H1 (cell line): Measurements from ENCODE around the gene CFAP97. TPM values are rescaled to one million over a fixed set of nuclear protein-coding genes. Genes with fewer than 3 reads are reported as not detected.

Source experiments
- CTCF ChIA-PET: fragments of 300-600 bp; sonication (Branson Sonifier 250); formaldehyde crosslinking; loops from one replicate; lab custom pipeline; 2021; ENCODE audit not compliant: partially characterized antibody; lab: Charles Lee
- POLR2A ChIA-PET: fragments of 300-600 bp; sonication (Branson Sonifier 250); formaldehyde crosslinking; loops from one replicate; lab custom pipeline; 2021; ENCODE audit warnings: inconsistent platforms; ENCODE audit not compliant: partially characterized antibody; lab: Charles Lee
- DNase-seq, 2 experiments: peaks; one replicate each; pipeline versions ENCODE4 v3.0.0 to v3.0.0-alpha.2; 2010 to 2022; ENCODE audit warnings: low spot score in 2 of 2, low read depth in 1 of 2, mixed read lengths in 1 of 2
- FAIRE-seq: peaks from 2 replicates; lab custom pipeline; 2011; peaks lifted over from hg19 to GRCh38; lab: Jason Lieb, UNC
- H2AFZ ChIP-seq: 2 replicates; pipeline ENCODE4 v1.8.1; 2012; ENCODE audit warnings: low read length, inconsistent platforms
- H2AK5ac ChIP-seq: 2 replicates; pipeline ENCODE4 v1.6.1; 2013; ENCODE audit warnings: low read depth, low read length
- H2BK120ac ChIP-seq: replicated peaks from 2 replicates; pipeline ENCODE3; 2013; ENCODE audit warnings: low read depth, low read length, inconsistent platforms
- H2BK12ac ChIP-seq: 2 replicates; pipeline ENCODE4 v1.6.1; 2013; ENCODE audit warnings: low read depth, low read length
- H2BK15ac ChIP-seq: 2 replicates; pipeline ENCODE4 v1.6.1; 2013; ENCODE audit warnings: low read length
- H2BK20ac ChIP-seq: 2 replicates; pipeline ENCODE4 v1.6.1; 2013; ENCODE audit warnings: low read length
- H2BK5ac ChIP-seq: 2 replicates; pipeline ENCODE4 v1.6.1; 2013; ENCODE audit warnings: low read depth, low read length
- H3K14ac ChIP-seq: 2 replicates; pipeline ENCODE4 v1.6.1; 2013; ENCODE audit warnings: inconsistent platforms; ENCODE audit not compliant: insufficient read length
- H3K18ac ChIP-seq: 2 replicates; pipeline ENCODE4 v1.6.1; 2013; ENCODE audit warnings: low read length; ENCODE audit errors: extremely low read depth
- H3K23ac ChIP-seq: 2 replicates; pipeline ENCODE4 v1.6.1; 2013; ENCODE audit warnings: inconsistent platforms; ENCODE audit not compliant: insufficient read length
- H3K23me2 ChIP-seq: 2 replicates; pipeline ENCODE4 v1.6.1; 2013; ENCODE audit warnings: low read depth, low read length
- H3K27ac ChIP-seq: 2 replicates; pipeline ENCODE4 v1.6.1; 2011; ENCODE audit warnings: low read depth, low read length, inconsistent platforms
- H3K27me3 ChIP-seq, 4 experiments: replicated peaks in 1 of 4; 1 replicate in 1 of 4; 2 replicates in 3 of 4; pipeline versions ENCODE4 v1.6.1 to v1.8.1; 2011 to 2013; ENCODE audit warnings: low read length in 3 of 4, mild to moderate bottlenecking in 3 of 4, inconsistent platforms in 2 of 4, mixed read lengths in 2 of 4, moderate library complexity in 1 of 4; ENCODE audit not compliant: control insufficient read depth in 3 of 4, insufficient read depth in 3 of 4; ENCODE audit errors: extremely low read depth in 1 of 4
- H3K36me3 ChIP-seq, 4 experiments: 2 replicates each; pipeline versions ENCODE4 v1.6.1 to v1.8.1; 2011 to 2013; ENCODE audit warnings: mild to moderate bottlenecking in 4 of 4, low read length in 3 of 4, moderate library complexity in 2 of 4, control low read depth in 1 of 4, inconsistent platforms in 1 of 4; ENCODE audit not compliant: insufficient read depth in 4 of 4, control insufficient read depth in 2 of 4
- H3K4ac ChIP-seq: replicated peaks from 2 replicates; pipeline ENCODE3; 2013; ENCODE audit warnings: low read length, low read depth, mixed read lengths, inconsistent platforms; ENCODE audit not compliant: insufficient read length
- H3K4me1 ChIP-seq, 4 experiments: replicated peaks in 1 of 4; 1 replicate in 1 of 4; 2 replicates in 3 of 4; pipeline versions ENCODE4 v1.6.1 to v1.8.1; 2011 to 2013; ENCODE audit warnings: low read length in 3 of 4, inconsistent platforms in 2 of 4, mixed read lengths in 1 of 4; ENCODE audit not compliant: insufficient read depth in 4 of 4, control insufficient read depth in 3 of 4
- H3K4me2 ChIP-seq, 2 experiments: 2 replicates each; pipeline versions ENCODE4 v1.6.1 to v1.8.1; 2011 to 2013; ENCODE audit warnings: low read depth in 2 of 2, low read length in 2 of 2, control low read depth in 1 of 2, inconsistent platforms in 1 of 2, mild to moderate bottlenecking in 1 of 2; ENCODE audit not compliant: insufficient read depth in 1 of 2
- H3K4me3 ChIP-seq, 4 experiments: fragments of 200-600, 300-600 bp in 1 of 4; sonication (generic), shearing (Covaris generic), sonication (Bioruptor Twin) in 1 of 4; 2 replicates each; pipeline versions ENCODE4 v1.5.1 to v1.8.1; 2011 to 2016; ENCODE audit warnings: low read length in 4 of 4, low read depth in 3 of 4, control low read depth in 2 of 4, inconsistent platforms in 2 of 4, mild to moderate bottlenecking in 2 of 4, mixed read lengths in 1 of 4, moderate library complexity in 1 of 4; ENCODE audit not compliant: insufficient read depth in 2 of 4; ENCODE audit errors: extremely low read depth in 1 of 4
- H3K56ac ChIP-seq: replicated peaks from 2 replicates; pipeline ENCODE3; 2013; ENCODE audit warnings: low read depth, mild to moderate bottlenecking, mixed read lengths, low read length, inconsistent platforms; ENCODE audit not compliant: insufficient read length
- H3K79me1 ChIP-seq: 2 replicates; pipeline ENCODE4 v1.6.1; 2013; ENCODE audit warnings: low read depth, low read length, control low read depth
- H3K79me2 ChIP-seq, 2 experiments: 2 replicates each; pipeline versions ENCODE4 v1.6.1 to v1.8.1; 2012 to 2013; ENCODE audit warnings: low read length in 2 of 2, mild to moderate bottlenecking in 2 of 2, inconsistent platforms in 1 of 2; ENCODE audit not compliant: insufficient read depth in 2 of 2, control insufficient read depth in 1 of 2
- H3K9ac ChIP-seq, 4 experiments: replicated peaks in 1 of 4; 1 replicate in 1 of 4; 2 replicates in 3 of 4; pipeline versions ENCODE4 v1.6.1 to v1.8.1; 2011 to 2013; ENCODE audit warnings: low read depth in 3 of 4, low read length in 3 of 4, control low read depth in 2 of 4, mild to moderate bottlenecking in 2 of 4, moderate library complexity in 2 of 4, inconsistent platforms in 1 of 4; ENCODE audit errors: extremely low read depth in 1 of 4
- H3K9me3 ChIP-seq, 2 experiments: 2 replicates each; pipeline versions ENCODE4 v1.6.1 to v1.8.1; 2012 to 2013; ENCODE audit warnings: mild to moderate bottlenecking in 2 of 2, moderate library complexity in 2 of 2, control low read depth in 1 of 2, inconsistent platforms in 1 of 2, low read depth in 1 of 2, low read length in 1 of 2, mixed read lengths in 1 of 2; ENCODE audit not compliant: insufficient read depth in 2 of 2
- H4K20me1 ChIP-seq, 2 experiments: replicated peaks in 1 of 2; 2 replicates each; pipeline versions ENCODE3 to v1.8.1; 2011 to 2013; ENCODE audit warnings: inconsistent platforms in 2 of 2, low read length in 2 of 2, mild to moderate bottlenecking in 1 of 2; ENCODE audit not compliant: insufficient read depth in 2 of 2, control insufficient read depth in 1 of 2
- H4K5ac ChIP-seq: 2 replicates; pipeline ENCODE4 v1.6.1; 2013; ENCODE audit warnings: low read length, low read depth, mixed read lengths, inconsistent platforms; ENCODE audit not compliant: insufficient read length
- H4K8ac ChIP-seq: 2 replicates; pipeline ENCODE4 v1.8.0; 2013; ENCODE audit warnings: mild to moderate bottlenecking, moderate library complexity, low read length, inconsistent platforms; ENCODE audit not compliant: insufficient read depth; ENCODE audit errors: extremely low read depth
- H4K91ac ChIP-seq: replicated peaks from 2 replicates; pipeline ENCODE3; 2013; ENCODE audit warnings: low read length, mixed read lengths, inconsistent platforms; ENCODE audit not compliant: insufficient read length
- ASH2L ChIP-seq: fragments of 200-600, 300-600 bp; sonication (generic); IDR thresholded peaks from one replicate; pipeline ENCODE4 v1.7.1; 2017; ENCODE audit warnings: low read length
- CHD1 ChIP-seq: IDR thresholded peaks from 2 replicates; pipeline ENCODE4 v1.6.1; 2012; ENCODE audit warnings: low read depth, low read length, improper control_type of control experiment
- CREB1 ChIP-seq: IDR thresholded peaks from 2 replicates; pipeline ENCODE4 v1.6.1; 2012; ENCODE audit warnings: inconsistent platforms
- EZH2 ChIP-seq: fragments of 200-600 bp; sonication (generic); IDR thresholded peaks from 2 replicates; pipeline ENCODE4 v1.7.1; 2012; ENCODE audit warnings: low read depth, mild to moderate bottlenecking, moderate library complexity, low read length, inconsistent platforms; ENCODE audit not compliant: severe bottlenecking
- FOSL1 ChIP-seq: IDR thresholded peaks from 2 replicates; pipeline ENCODE4 v1.6.1; 2011; ENCODE audit warnings: mild to moderate bottlenecking, low read depth, low read length, moderate library complexity; ENCODE audit not compliant: insufficient read depth
- GTF2F1 ChIP-seq: IDR thresholded peaks from 2 replicates; pipeline ENCODE4 v1.6.1; 2012; ENCODE audit warnings: low read depth, low read length, improper control_type of control experiment, borderline replicate concordance
- KDM5A ChIP-seq: fragments of 200-600 bp; IDR thresholded peaks from 2 replicates; pipeline ENCODE4 v1.7.1; 2012; ENCODE audit warnings: mild to moderate bottlenecking, low read length, inconsistent platforms, mixed read lengths
- SIRT6 ChIP-seq: IDR thresholded peaks from one replicate; pipeline ENCODE4 v1.7.1; 2012; ENCODE audit warnings: low read length, inconsistent platforms
- SP4 ChIP-seq: IDR thresholded peaks from 2 replicates; pipeline ENCODE4 v1.6.1; 2012; ENCODE audit warnings: low read length, inconsistent platforms
- ZNF274 ChIP-seq: IDR thresholded peaks from 2 replicates; pipeline ENCODE4 v1.7.0; 2012; ENCODE audit warnings: low read length, borderline replicate concordance; ENCODE audit errors: extremely low read depth
- WGBS, 2 experiments: shearing (Covaris generic) in 1 of 2; methylation state at CpG; one replicate each; pipeline versions ENCODE4 v1.1.6 to v1.1.7; 2013 to 2015; ENCODE audit warnings: low lambda C conversion rate in 2 of 2, mixed read lengths in 2 of 2, inconsistent platforms in 1 of 2, low coverage in 1 of 2, missing lambda C conversion rate in 1 of 2; ENCODE audit not compliant: insufficient replicate concordance in 2 of 2, insufficient coverage in 1 of 2, insufficient read length in 1 of 2; ENCODE audit errors: extremely low coverage in 1 of 2, missing lambda C conversion rate in 1 of 2; 5-methylcytosine and 5-hydroxymethylcytosine counted together
- polyA plus RNA-seq, 7 experiments: library from polyadenylated mRNA; depleted of rRNA in 3 of 7; stranded (reverse) in 5 of 7; unstranded in 2 of 7; fragments of >200 nt in 5 of 7; fragments of 200-250 nt in 2 of 7; gene quantifications; 1 replicate in 5 of 7; 2 replicates in 1 of 7; 4 replicates in 1 of 7; pipeline versions ENCODE4 v1.2.1 to v1.2.3, GENCODE V29; 2011 to 2013; ENCODE audit warnings: missing spikeins in 2 of 7, mixed read lengths in 2 of 7
- total RNA-seq: library from RNA; stranded (reverse); fragmentation: NEBNext Ultra II Directional; extraction: Animal tissue kit (Norgen Biotek cat#: 25700); gene quantifications from 2 replicates; pipeline ENCODE4 v1.2.1, GENCODE V29; 2021
- TF ChIP-seq, protein P1 (sequence below): IDR thresholded peaks from 2 replicates; pipeline ENCODE4 v1.6.1; 2012; ENCODE audit warnings: inconsistent platforms

Gene CFAP97
- total and polyA plus RNA-seq, 2 of the 8 experiments (the other 6 are each of a cell fraction or from before 2014, with no cell fraction given): 9.2 to 40.4 TPM

DNA sequence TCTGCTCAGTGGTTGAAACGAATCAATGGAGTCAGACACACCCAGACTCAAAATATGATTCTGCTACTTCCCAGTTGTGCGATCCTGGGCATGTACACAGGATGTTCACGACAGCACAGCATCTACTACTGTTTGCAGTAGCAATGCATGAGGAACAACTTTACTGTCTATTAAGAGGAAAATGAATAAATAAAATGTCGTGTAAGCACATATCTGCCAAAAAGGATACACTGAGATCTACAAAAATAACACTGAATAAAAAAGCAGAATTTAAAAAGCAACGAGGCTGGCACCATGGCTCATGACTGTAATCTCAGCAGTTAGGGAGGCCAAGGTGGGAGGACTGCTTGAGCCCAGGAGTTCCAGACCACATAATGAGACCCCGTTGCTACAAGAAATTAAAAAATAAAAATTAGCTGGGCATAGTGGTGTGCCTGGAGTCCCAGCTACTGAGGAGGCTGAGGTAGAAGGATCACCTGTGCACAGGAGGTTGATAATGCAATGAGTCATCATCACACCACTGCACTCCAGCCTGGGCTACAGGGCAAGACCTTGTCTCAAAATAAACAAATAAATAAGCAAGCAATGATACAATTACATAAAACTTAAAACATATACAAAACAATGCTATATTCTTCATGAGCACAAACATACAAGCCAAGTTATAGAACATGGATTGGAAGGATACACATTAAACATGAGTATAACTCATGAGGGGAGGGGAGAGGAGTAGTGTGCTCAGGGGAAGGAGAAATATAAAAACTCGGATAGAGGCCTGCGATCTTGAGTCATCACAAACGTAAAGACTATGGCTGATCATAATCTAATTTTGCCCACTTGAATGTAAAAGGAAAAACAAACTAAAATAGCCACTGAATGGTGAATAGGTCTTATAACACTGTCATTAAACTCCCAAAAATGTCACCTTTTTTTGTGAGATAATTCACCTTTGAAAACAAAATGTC lies 8.6 kb downstream of the CFAP97 start:
- H2BK20ac ChIP-seq: no peak overlapping the region
- H4K91ac ChIP-seq: no peak overlapping the region
- no peaks in the 10 kb centered on the region for H3K4me1 ChIP-seq
- H3K23ac ChIP-seq: no peak overlapping the region
- no peak overlapping the region for H4K8ac ChIP-seq
- CTCF ChIA-PET: interaction anchor here (1.0 to 7.8 kb wide), 3 partner anchors 11 to 156 kb away, joined by 3 to 55 read pairs (median 3); no protein-coding TSS in a partner anchor
- H2BK5ac ChIP-seq: no peak overlapping the region
- H3K27me3 ChIP-seq: no peaks in the 10 kb centered on the region
- no peaks in the 10 kb centered on the region for H3K9me3 ChIP-seq
- no peak overlapping the region for H3K4me2 ChIP-seq
- H3K36me3 ChIP-seq: peaks cover 0 to 6% (median 3%) of the 10 kb centered on the region in 4 experiments; a peak in 4 of 8 replicates
- 92% methylated on average over 9 of the region's 9 CpGs; no CpG with 5 or more reads in 1 of the 2 experiments for WGBS, 2 experiments
- H3K56ac ChIP-seq: no peak overlapping the region
- H4K5ac ChIP-seq: no peak overlapping the region
- H2AK5ac ChIP-seq: no peak overlapping the region
- H3K4me3 ChIP-seq: no peak overlapping the region
- no peak overlapping the region for H2BK15ac ChIP-seq
- no peak overlapping the region for H2BK12ac ChIP-seq
- POLR2A ChIA-PET: no interaction called here
- H3K79me1 ChIP-seq: peaks cover 3% of the 10 kb centered on the region
- no peak overlapping the region for H3K14ac ChIP-seq
- H3K18ac ChIP-seq: no peak overlapping the region
- H3K23me2 ChIP-seq: no peaks in the 10 kb centered on the region
- FAIRE-seq (no peak), DNase-seq (no peak)
- no peak overlapping the region for H3K27ac ChIP-seq
- H3K9ac ChIP-seq: no peak overlapping the region
- peaks cover 0 to 18% of the 10 kb centered on the region in 2 experiments; a peak in 3 of 4 replicates for H3K79me2 ChIP-seq
- no peak overlapping the region for H2BK120ac ChIP-seq
- H4K20me1 ChIP-seq: no peaks in the 10 kb centered on the region
- H3K4ac ChIP-seq: no peak overlapping the region
- no peak overlapping the region for H2AFZ ChIP-seq
- TF ChIP-seq ASH2L (no peak), CHD1 (no peak), KDM5A (no peak), CREB1 (no peak), SIRT6 (no peak), FOSL1 (no peak), GTF2F1 (no peak), SP4 (no peak), ZNF274 (no peak), EZH2 (no peak)
- TF ChIP-seq, protein P1, sequence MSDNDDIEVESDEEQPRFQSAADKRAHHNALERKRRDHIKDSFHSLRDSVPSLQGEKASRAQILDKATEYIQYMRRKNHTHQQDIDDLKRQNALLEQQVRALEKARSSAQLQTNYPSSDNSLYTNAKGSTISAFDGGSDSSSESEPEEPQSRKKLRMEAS: no peak
